Kidney epithelial cell (primary cell): ENCODE data around the gene DEFB121. TPM values are rescaled to one million over a fixed set of nuclear protein-coding genes. Genes with fewer than 3 reads are reported as not detected.

ENCODE experiments used
- DNase-seq: peaks from one replicate; pipeline ENCODE4 v3.0.0-alpha.2; 2010; ENCODE audit warnings: low read depth
- H3K27me3 ChIP-seq: 2 replicates; pipeline ENCODE4 v1.6.0; 2011; ENCODE audit warnings: low read length; ENCODE audit not compliant: control insufficient read depth, insufficient read depth
- H3K36me3 ChIP-seq: 2 replicates; pipeline ENCODE4 v1.5.1; 2011; ENCODE audit warnings: low read length; ENCODE audit not compliant: control insufficient read depth, insufficient read depth
- H3K4me3 ChIP-seq: 2 replicates; pipeline ENCODE4 v1.5.1; 2011; ENCODE audit warnings: low read depth, mild to moderate bottlenecking, control low read depth, low read length
- total RNA-seq: library from RNA; depleted of rRNA; stranded (reverse); fragments of >200 nt; gene quantifications from 2 replicates; pipeline ENCODE4 v1.2.3, GENCODE V29; 2015
- TF ChIP-seq, protein P1 (sequence below): IDR thresholded peaks from 2 replicates; pipeline ENCODE4 v1.5.1; 2011; ENCODE audit warnings: mild to moderate bottlenecking, moderate library complexity, low read length, control low read depth, inconsistent platforms; ENCODE audit not compliant: insufficient read depth, poor library complexity, severe bottlenecking

DEFB121 gene
- total RNA-seq, 1 donor from 2014 or later: not detected

DNA sequence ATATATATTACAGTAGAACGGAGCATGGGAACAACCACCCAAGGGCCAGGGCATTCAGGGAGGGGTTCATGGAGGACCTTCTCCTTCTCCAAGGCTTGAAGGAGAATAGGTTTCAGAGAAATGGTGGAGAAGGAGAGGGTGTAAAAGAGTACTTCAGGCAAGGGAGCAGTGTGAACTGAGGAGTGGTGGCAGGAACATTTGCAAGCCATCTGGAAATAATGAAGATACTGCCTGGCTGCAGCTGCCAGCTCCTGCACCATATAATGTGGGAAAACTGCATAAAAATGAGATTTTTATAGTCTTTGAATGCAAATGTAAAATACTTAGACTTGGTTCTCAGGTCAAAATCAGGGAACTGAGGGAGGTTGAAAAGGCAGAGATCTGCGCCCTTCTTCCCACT lies 9.6 kb upstream of the DEFB121 start:
- Histone ChIP-seq H3K36me3 (no peaks in the 10 kb centered on the region), H3K4me3 (no peak overlapping the region), H3K27me3 (no peaks in the 10 kb centered on the region)
- TF ChIP-seq, protein P1, sequence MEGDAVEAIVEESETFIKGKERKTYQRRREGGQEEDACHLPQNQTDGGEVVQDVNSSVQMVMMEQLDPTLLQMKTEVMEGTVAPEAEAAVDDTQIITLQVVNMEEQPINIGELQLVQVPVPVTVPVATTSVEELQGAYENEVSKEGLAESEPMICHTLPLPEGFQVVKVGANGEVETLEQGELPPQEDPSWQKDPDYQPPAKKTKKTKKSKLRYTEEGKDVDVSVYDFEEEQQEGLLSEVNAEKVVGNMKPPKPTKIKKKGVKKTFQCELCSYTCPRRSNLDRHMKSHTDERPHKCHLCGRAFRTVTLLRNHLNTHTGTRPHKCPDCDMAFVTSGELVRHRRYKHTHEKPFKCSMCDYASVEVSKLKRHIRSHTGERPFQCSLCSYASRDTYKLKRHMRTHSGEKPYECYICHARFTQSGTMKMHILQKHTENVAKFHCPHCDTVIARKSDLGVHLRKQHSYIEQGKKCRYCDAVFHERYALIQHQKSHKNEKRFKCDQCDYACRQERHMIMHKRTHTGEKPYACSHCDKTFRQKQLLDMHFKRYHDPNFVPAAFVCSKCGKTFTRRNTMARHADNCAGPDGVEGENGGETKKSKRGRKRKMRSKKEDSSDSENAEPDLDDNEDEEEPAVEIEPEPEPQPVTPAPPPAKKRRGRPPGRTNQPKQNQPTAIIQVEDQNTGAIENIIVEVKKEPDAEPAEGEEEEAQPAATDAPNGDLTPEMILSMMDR: no peak
- DNase-seq: no peak

DNA sequence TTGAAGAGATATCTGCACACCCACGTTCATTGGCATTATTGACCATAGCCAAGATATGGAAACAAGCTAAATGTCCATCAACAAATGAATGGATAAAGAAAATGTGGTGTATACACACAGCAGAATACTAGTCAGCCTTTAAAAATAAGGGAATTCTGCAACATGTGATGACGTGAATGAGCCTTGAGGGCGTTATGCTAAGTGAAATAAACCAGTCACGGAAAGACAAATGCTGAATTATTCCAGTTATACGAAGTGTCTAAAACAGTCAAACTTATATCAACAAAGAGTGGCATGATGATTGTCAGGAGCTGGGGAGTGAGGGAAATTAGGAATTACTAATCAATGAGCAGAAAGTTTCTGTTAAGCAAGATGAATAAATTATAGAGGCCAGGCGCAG lies 8.4 kb upstream of the DEFB121 start:
- DNase-seq: no peak
- no peak overlapping the region for H3K4me3 ChIP-seq
- no peaks in the 10 kb centered on the region for H3K27me3 ChIP-seq
- no peaks in the 10 kb centered on the region for H3K36me3 ChIP-seq
- TF ChIP-seq, protein P1: no peak

DNA sequence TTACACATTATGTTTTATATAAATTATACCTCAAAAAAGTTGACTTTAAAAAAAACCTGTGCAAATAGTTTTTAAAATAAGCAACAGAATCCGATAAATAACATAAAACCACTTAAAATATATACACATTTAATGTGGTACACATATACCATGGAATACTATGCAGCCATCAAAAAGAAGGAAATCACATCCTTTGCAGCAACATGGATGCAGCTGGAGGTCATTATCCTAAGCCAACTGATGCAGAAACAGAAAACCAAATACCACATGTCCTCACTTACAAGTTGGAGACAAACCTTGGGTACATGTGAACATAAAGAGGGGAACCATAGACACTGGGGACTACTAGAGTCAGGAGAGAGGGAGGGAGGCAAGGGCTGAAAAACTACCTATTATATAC lies 4.0 kb upstream of the DEFB121 start:
- no peak for DNase-seq
- Histone ChIP-seq H3K36me3 (no peaks in the 10 kb centered on the region), H3K27me3 (no peaks in the 10 kb centered on the region), H3K4me3 (no peak overlapping the region)
- TF ChIP-seq, protein P1: no peak

DNA sequence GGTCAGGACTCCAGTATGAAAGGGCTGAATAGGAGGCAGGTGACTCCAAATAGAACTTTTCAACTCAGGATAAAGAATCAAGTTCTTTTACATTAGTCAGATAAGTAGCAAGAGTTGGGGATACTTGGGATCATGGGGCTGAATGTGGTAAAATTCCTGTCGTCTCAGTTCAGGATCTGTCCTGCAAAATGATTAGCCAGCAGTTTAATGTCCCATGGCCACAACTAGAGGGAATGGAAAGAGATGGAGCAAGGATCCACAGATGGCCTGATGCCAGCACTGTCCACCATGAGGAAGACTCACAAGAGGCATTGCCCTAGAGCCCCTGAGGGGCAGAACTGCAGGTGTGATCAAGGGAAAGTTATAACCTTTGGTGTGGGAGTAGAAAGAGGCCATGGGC lies 2.1 kb downstream of the DEFB121 start:
- DNase-seq: no peak
- TF ChIP-seq, protein P1: no peak
- no peaks in the 10 kb centered on the region for H3K36me3 ChIP-seq
- no peaks in the 10 kb centered on the region for H3K27me3 ChIP-seq
- H3K4me3 ChIP-seq: no peak overlapping the region

- TF ChIP-seq, protein P1: no peak
- no peaks in the 10 kb centered on the region for H3K36me3 ChIP-seq
- no peak overlapping the region for H3K4me3 ChIP-seq
- no peak for DNase-seq
- no peaks in the 10 kb centered on the region for H3K27me3 ChIP-seq
Measured at GRCh38 chr20:31394900-31395299, 11.1 kb downstream of the DEFB121 start.

DNA sequence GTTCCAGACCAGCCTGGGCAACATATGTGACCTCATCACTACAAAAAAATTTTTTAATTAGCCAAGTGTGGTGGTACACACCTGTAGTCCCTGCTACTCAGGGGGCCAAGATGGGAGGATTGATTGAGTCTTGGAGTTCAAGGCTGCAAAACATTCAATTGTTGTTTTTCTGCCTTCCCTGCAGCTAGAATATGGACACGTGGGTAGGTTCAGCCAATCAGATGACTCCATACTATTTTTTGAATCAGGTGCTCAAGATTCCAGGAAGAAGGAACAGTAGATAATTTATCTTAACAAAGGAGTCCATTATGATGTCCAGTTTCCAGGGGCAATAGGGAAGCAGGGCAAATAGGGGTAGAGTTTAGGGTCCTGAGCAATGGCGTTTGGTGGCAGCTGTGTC lies 13.2 kb downstream of the DEFB121 start:
- Histone ChIP-seq H3K27me3 (no peaks in the 10 kb centered on the region), H3K36me3 (no peaks in the 10 kb centered on the region), H3K4me3 (no peak overlapping the region)
- DNase-seq: no peak
- TF ChIP-seq, protein P1: no peak
